ENCODE data around the gene SRPRA. TPM values are rescaled to one million over a fixed set of nuclear protein-coding genes. Genes with fewer than 3 reads are reported as not detected.
"Not testable (repeated sequence)": the region's sequence is repeated elsewhere in the genome, so short reads cannot be mapped to it uniquely, and the experiment has no call there.

Gene SRPRA
- total and polyA plus RNA-seq, 8 donors = 67.9 to 154 (median 77.6) TPM

GRCh38 chr11:126310200-126310991, 41.7 kb upstream of the SRPRA start:
- Histone ChIP-seq H3K27me3 (no peaks in the 10 kb centered on the region), H3K36me3 (peaks cover 0 to 4% of the 10 kb centered on the region in 2 donors), H3K27ac (peak overlapping the region in 1 of 2 donors; percentile 76), H3K4me1 (peaks cover 0 to 47% of the 10 kb centered on the region in 2 donors), H3K4me3 (no peak overlapping the region), H3K9me3 (no peaks in the 10 kb centered on the region)
- ATAC-seq (peak; percentile 96), DNase-seq (peak; percentile 73 to 89 (median 80))
- intact Hi-C loops (cut with DNase I) = loop anchor here in 1 of 2 donors (5.0 to 10.0 kb wide), 2 partner anchors 124 to 172 kb away; no protein-coding TSS in a partner anchor
- TF ChIP-seq, protein P1, sequence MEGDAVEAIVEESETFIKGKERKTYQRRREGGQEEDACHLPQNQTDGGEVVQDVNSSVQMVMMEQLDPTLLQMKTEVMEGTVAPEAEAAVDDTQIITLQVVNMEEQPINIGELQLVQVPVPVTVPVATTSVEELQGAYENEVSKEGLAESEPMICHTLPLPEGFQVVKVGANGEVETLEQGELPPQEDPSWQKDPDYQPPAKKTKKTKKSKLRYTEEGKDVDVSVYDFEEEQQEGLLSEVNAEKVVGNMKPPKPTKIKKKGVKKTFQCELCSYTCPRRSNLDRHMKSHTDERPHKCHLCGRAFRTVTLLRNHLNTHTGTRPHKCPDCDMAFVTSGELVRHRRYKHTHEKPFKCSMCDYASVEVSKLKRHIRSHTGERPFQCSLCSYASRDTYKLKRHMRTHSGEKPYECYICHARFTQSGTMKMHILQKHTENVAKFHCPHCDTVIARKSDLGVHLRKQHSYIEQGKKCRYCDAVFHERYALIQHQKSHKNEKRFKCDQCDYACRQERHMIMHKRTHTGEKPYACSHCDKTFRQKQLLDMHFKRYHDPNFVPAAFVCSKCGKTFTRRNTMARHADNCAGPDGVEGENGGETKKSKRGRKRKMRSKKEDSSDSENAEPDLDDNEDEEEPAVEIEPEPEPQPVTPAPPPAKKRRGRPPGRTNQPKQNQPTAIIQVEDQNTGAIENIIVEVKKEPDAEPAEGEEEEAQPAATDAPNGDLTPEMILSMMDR (IDR thresholded peaks at IDR 0.05) = peak; percentile 83 to 84

- H3K27ac ChIP-seq; intact Hi-C loops (cut with DNase I): not testable (repeated sequence)
Measured at GRCh38 chr11:126308771-126309170, 40.1 kb upstream of the SRPRA start.

DNA sequence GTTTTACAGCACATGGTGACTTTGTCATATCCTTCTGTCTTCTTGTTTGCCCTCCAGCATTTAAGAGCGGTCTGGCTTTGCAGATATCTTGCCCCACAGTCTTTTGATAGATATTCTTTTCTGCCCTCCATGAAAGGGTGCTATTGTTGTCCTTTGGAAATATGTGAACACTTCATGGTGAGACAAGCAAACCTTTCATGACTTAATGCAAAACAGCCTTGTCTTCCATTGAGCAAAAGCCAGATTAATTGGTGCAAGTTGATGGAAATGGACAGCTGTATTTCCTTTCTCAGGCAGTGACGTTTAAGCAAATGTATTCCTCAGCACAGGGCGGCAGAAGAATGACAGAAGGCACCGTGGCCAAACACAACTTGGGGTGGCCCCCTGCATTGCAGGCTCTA, 39.6 kb upstream of the SRPRA start:
- no peaks in the 10 kb centered on the region for H3K27me3 ChIP-seq
- no peaks in the 10 kb centered on the region for H3K9me3 ChIP-seq
- TF ChIP-seq, protein P1 (IDR thresholded peaks at IDR 0.05) = no peak
- intact Hi-C loops (cut with DNase I) = no loop called here
- peaks cover 0 to 4% of the 10 kb centered on the region in 2 donors for H3K36me3 ChIP-seq
- no peak overlapping the region for H3K27ac ChIP-seq
- ATAC-seq (no peak), DNase-seq (no peak)
- peaks cover 3 to 55% of the 10 kb centered on the region in 2 donors for H3K4me1 ChIP-seq
- no peak overlapping the region for H3K4me3 ChIP-seq

More at GRCh38 chr11:126308771-126309170, 40.1 kb upstream of the SRPRA start:
- not testable (repeated sequence) for H3K36me3 ChIP-seq, H3K9me3 ChIP-seq, DNase-seq, H3K27me3 ChIP-seq, H3K4me3 ChIP-seq, ATAC-seq
- H3K4me1 ChIP-seq = peaks cover 0 to 56% of the 10 kb centered on the region in 2 donors

GRCh38 chr11:126307706-126308105, 39.0 kb upstream of the SRPRA start:
- H3K27me3 ChIP-seq = no peaks in the 10 kb centered on the region
- peaks cover 0 to 4% of the 10 kb centered on the region in 2 donors for H3K36me3 ChIP-seq
- peaks cover 5 to 52% of the 10 kb centered on the region in 2 donors for H3K4me1 ChIP-seq
- TF ChIP-seq, protein P1 (IDR thresholded peaks at IDR 0.05) = no peak
- DNase-seq (peak in 1 of 4 donors; percentile 43), ATAC-seq (no peak)
- no peaks in the 10 kb centered on the region for H3K9me3 ChIP-seq
- no peak overlapping the region for H3K27ac ChIP-seq
- H3K4me3 ChIP-seq = no peak overlapping the region
- intact Hi-C loops (cut with DNase I) = no loop called here

DNA sequence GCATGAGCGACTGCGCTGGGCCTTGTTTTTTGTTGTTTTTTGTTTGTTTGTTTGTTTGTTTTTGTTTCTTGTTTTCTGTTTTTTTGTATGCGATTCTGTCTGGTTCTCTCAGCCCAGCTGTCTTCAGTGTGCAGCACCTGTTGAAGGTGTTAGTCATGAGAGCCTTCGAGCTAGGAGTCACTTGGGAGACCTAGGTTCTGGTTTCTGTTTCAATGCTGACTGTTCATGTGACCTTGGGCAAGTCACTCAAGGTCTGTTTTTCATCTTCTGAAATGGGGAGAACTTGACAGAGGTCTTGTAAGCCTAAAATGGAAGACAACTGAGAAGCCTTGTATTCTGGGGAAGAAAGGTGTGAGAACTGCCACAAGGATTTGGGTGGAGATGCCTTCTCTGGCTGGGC, 37.0 kb upstream of the SRPRA start:
- TF ChIP-seq, protein P1 (IDR thresholded peaks at IDR 0.05) = no peak
- Histone ChIP-seq H3K4me1 (peaks cover 5 to 32% of the 10 kb centered on the region in 2 donors), H3K36me3 (peaks cover 0 to 7% of the 10 kb centered on the region in 2 donors), H3K4me3 (no peak overlapping the region), H3K27ac (no peak overlapping the region), H3K27me3 (no peaks in the 10 kb centered on the region), H3K9me3 (no peaks in the 10 kb centered on the region)
- ATAC-seq (no peak), DNase-seq (no peak)
- intact Hi-C loops (cut with DNase I) = no loop called here

Measured in left lung (tissue), 10 donors.